PC-3 (cell line): Measurements from ENCODE around the gene PAN3. TPM values are rescaled to one million over a fixed set of nuclear protein-coding genes. Genes with fewer than 3 reads are reported as not detected.

Experiments used
- ATAC-seq: fragments of 200-7000 bp; cut with Tn5 transposase; 2 replicates; pipeline ENCODE4 v1.9.1; 2020; ENCODE audit warnings: mild to moderate bottlenecking, moderate library complexity
- BruUV-seq: library from RNA; stranded (reverse); fragments of 400-500 nt; replicated peaks from 2 replicates; lab custom pipeline; 2021; lab: Mats Ljungman, UMichigan
- CTCF ChIA-PET: fragments of 300-600 bp; sonication (Branson Sonifier 250); formaldehyde crosslinking; loops from one replicate; lab custom pipeline; 2022; ENCODE audit warnings: antibody characterized with exemption; lab: Charles Lee
- POLR2A ChIA-PET: fragments of 300-600 bp; sonication (Branson Sonifier 250); formaldehyde crosslinking; loops from one replicate; lab custom pipeline; 2022; ENCODE audit warnings: antibody characterized with exemption; ENCODE audit not compliant: unreplicated experiment; lab: Charles Lee
- DNase-seq: peaks from one replicate; pipeline ENCODE4 v3.0.0-alpha.2; 2015
- H2AFZ ChIP-seq: fragments of 300-600 bp; sonication (generic); 2 replicates; pipeline ENCODE4 v1.6.0; 2016; ENCODE audit warnings: antibody characterized with exemption, low read length
- H3F3A ChIP-seq: fragments of 300-600 bp; sonication (generic); one replicate; pipeline ENCODE4 v1.6.0; 2017; ENCODE audit warnings: antibody characterized with exemption, low read length, control low read depth, mild to moderate bottlenecking; ENCODE audit not compliant: unreplicated experiment
- H3K27ac ChIP-seq: fragments of 300-600 bp; sonication (generic); 2 replicates; pipeline ENCODE4 v1.5.1; 2016; ENCODE audit warnings: mild to moderate bottlenecking, low read length
- H3K27me3 ChIP-seq: fragments of 300-600 bp; sonication (generic); 2 replicates; pipeline ENCODE4 v1.6.1; 2016; ENCODE audit warnings: low read length, mixed read lengths
- H3K36me3 ChIP-seq: fragments of 300-600 bp; sonication (generic); 2 replicates; pipeline ENCODE4 v1.6.1; 2016; ENCODE audit warnings: low read depth, mixed run types, low read length, mixed read lengths
- H3K4me1 ChIP-seq: fragments of 300-600 bp; sonication (generic); 2 replicates; pipeline ENCODE4 v1.5.1; 2016; ENCODE audit warnings: low read length; ENCODE audit not compliant: insufficient read depth
- H3K4me2 ChIP-seq: fragments of 300-600 bp; sonication (generic); 2 replicates; pipeline ENCODE4 v1.6.0; 2016; ENCODE audit warnings: low read length
- H3K4me3 ChIP-seq: fragments of 300-600 bp; sonication (generic); 2 replicates; pipeline ENCODE4 v1.5.1; 2016; ENCODE audit warnings: mild to moderate bottlenecking, low read length, mixed read lengths
- H3K79me2 ChIP-seq: fragments of 300-600 bp; sonication (generic); 2 replicates; pipeline ENCODE4 v1.6.1; 2017; ENCODE audit warnings: low read length, mixed read lengths
- H3K9ac ChIP-seq: fragments of 300-600 bp; sonication (generic); 2 replicates; pipeline ENCODE4 v1.6.0; 2016; ENCODE audit warnings: mild to moderate bottlenecking, low read length
- H3K9me2 ChIP-seq: fragments of 300-600 bp; sonication (generic); replicated peaks from 2 replicates; pipeline ENCODE4 v1.6.1; 2016; ENCODE audit warnings: mixed run types, low read length, mixed read lengths
- H3K9me3 ChIP-seq: fragments of 300-600 bp; sonication (generic); 2 replicates; pipeline ENCODE4 v1.6.1; 2016; ENCODE audit warnings: low read length, mixed read lengths
- H4K20me1 ChIP-seq: fragments of 300-600 bp; sonication (generic); 2 replicates; pipeline ENCODE4 v1.6.1; 2016; ENCODE audit warnings: low read length, mixed read lengths
- CTCF ChIP-seq: fragments of 300-600 bp; sonication (generic); conservative IDR thresholded peaks from 2 replicates; pipeline ENCODE4 v1.5.1; 2017; ENCODE audit warnings: antibody characterized with exemption, low read depth, mild to moderate bottlenecking, low read length
- EZH2 ChIP-seq: fragments of 300-600 bp; sonication (generic); IDR thresholded peaks from one replicate; pipeline ENCODE4 v1.6.1; 2017; ENCODE audit warnings: antibody characterized with exemption, mild to moderate bottlenecking, low read length; ENCODE audit not compliant: unreplicated experiment
- EZH2phosphoT487 ChIP-seq: fragments of 300-600 bp; sonication (generic); IDR thresholded peaks from 2 replicates; pipeline ENCODE4 v1.6.1; 2018; ENCODE audit warnings: mild to moderate bottlenecking, antibody characterized with exemption, low read length, borderline replicate concordance
- intact Hi-C: fragments of 100-400 bp; cut with micrococcal nuclease; formaldehyde crosslinking; loops from 2 replicates; pipeline ENCODE4 v1.9.0; 2023
- total RNA-seq: library from RNA; depleted of rRNA; stranded (reverse); fragments of >200 nt; gene quantifications from 2 replicates; pipeline ENCODE4 v1.2.3, GENCODE V29; 2014

Gene PAN3
- total RNA-seq, 1 experiment from 2014 or later: 14.6 TPM

- no peak overlapping the region for H3K9ac ChIP-seq
- H3K9me3 ChIP-seq: no peaks in the 10 kb centered on the region
- DNase-seq: no peak
- ATAC-seq: no peak
- H3K9me2 ChIP-seq: no peaks in the 10 kb centered on the region
- POLR2A ChIA-PET: no interaction called here
- H2AFZ ChIP-seq: no peak overlapping the region
- intact Hi-C loops: no loop called here
- no peaks in the 10 kb centered on the region for H3K27me3 ChIP-seq
- H3K4me2 ChIP-seq: no peak overlapping the region
- H3K4me3 ChIP-seq: no peak overlapping the region
- H3K27ac ChIP-seq: no peak overlapping the region
- no peaks in the 10 kb centered on the region for H3K79me2 ChIP-seq
- CTCF ChIA-PET: no interaction called here
- no TSS peak for BruUV-seq
- no peaks in the 10 kb centered on the region for H3F3A ChIP-seq
- no peaks in the 10 kb centered on the region for H4K20me1 ChIP-seq
- H3K4me1 ChIP-seq: no peaks in the 10 kb centered on the region
- TF ChIP-seq EZH2 (no peak), CTCF (no peak), EZH2phosphoT487 (no peak)
- no peaks in the 10 kb centered on the region for H3K36me3 ChIP-seq
These were observed 65.7 kb downstream of the PAN3 start for GRCh38 chr13:28204043-28204442.

DNA sequence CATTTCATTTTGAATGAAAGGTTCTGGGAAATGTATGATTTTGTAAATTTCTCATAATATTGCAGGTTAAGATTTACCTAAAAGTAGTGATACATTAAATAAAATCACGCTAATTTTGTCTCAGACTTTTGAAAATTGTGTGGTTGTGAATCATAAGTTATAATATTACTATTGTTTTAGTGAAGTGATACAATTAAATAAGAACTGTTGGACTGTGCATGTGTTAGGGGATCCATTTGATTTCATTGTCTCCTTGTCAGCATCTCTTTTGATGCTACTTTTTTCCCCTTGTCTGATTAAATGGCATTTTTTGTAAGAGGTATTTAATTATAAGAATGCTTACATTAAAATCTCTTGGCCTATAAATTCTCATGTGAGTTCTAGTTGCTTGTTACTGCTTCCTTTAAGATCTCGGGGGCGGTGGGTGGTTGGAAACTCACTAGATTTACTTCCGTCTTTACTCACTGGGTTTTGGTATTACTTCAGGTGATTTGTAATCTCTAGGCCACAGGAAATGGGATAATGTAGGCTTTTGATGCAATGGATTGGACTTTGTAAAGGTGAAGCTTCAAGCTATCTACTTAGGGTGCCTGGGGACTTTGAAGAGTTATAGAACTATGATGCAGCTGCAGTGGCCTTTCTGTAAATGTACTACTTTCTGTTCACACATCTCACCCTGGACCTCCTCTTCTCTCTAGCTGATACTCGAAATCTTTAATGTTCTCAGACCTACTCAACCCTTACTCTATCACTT lies 66.5 kb downstream of the PAN3 start:
- no peaks in the 10 kb centered on the region for H3K9me2 ChIP-seq
- CTCF ChIA-PET: no interaction called here
- H3K9me3 ChIP-seq: no peaks in the 10 kb centered on the region
- DNase-seq: no peak
- POLR2A ChIA-PET: no interaction called here
- no peaks in the 10 kb centered on the region for H3F3A ChIP-seq
- no peaks in the 10 kb centered on the region for H3K4me1 ChIP-seq
- H4K20me1 ChIP-seq: no peaks in the 10 kb centered on the region
- no peak overlapping the region for H2AFZ ChIP-seq
- no peak overlapping the region for H3K9ac ChIP-seq
- no peak overlapping the region for H3K27ac ChIP-seq
- no peaks in the 10 kb centered on the region for H3K79me2 ChIP-seq
- no TSS peak for BruUV-seq
- no peak for TF ChIP-seq EZH2phosphoT487
- no peak for TF ChIP-seq EZH2
- TF ChIP-seq CTCF: no peak
- H3K36me3 ChIP-seq: no peaks in the 10 kb centered on the region
- H3K4me3 ChIP-seq: no peak overlapping the region
- no peak for ATAC-seq
- no peaks in the 10 kb centered on the region for H3K27me3 ChIP-seq
- intact Hi-C loops: no loop called here
- H3K4me2 ChIP-seq: no peak overlapping the region

DNA sequence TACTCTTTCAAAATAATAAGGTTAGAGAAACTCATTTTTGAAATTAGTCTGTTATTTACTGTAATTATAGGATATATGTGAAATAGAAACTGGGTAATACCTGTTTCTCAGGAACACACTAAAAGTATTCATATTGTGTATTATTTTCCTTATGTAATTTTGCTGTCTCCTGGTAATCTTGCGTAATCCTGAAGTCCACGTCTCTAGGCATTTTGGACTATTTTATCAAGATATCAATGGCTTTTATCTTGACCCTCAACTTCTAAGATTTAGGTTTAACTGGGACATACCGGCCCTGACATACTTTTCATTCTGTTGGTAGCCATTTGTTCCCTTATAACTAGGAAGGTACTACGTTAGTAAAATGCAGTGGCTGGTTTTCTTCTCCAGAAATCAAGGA lies 80.3 kb downstream of the PAN3 start:
- DNase-seq (no peak), ATAC-seq (no peak)
- H3K36me3 ChIP-seq: no peaks in the 10 kb centered on the region; the same call in 1 of the 2 replicates
- intact Hi-C loops: no loop called here
- H3K4me2 ChIP-seq: no peak overlapping the region
- ChIA-PET CTCF (no interaction called here), POLR2A (no interaction called here)
- no peaks in the 10 kb centered on the region for H3K4me1 ChIP-seq
- H3K9me3 ChIP-seq: no peaks in the 10 kb centered on the region
- H3K27ac ChIP-seq: no peak overlapping the region
- no peaks in the 10 kb centered on the region for H3F3A ChIP-seq
- no peak overlapping the region for H3K9ac ChIP-seq
- H3K79me2 ChIP-seq: no peaks in the 10 kb centered on the region
- no peak overlapping the region for H2AFZ ChIP-seq
- no peak overlapping the region for H3K4me3 ChIP-seq
- H3K9me2 ChIP-seq: no peaks in the 10 kb centered on the region
- H4K20me1 ChIP-seq: no peaks in the 10 kb centered on the region
- H3K27me3 ChIP-seq: no peaks in the 10 kb centered on the region
- no peak for TF ChIP-seq CTCF
- no peak for TF ChIP-seq EZH2phosphoT487
- no peak for TF ChIP-seq EZH2
- no TSS peak for BruUV-seq
